Retina (tissue), 1 donor: ENCODE results near the gene RTRAF.

ENCODE experiments used
- DNase-seq: peaks from one replicate; pipeline ENCODE4 v3.0.0-alpha.2; 2016

RTRAF gene

GRCh38 chr14:51996148-51996746 lies 6.9 kb downstream of the RTRAF start:
- DNase-seq: no peak

DNA sequence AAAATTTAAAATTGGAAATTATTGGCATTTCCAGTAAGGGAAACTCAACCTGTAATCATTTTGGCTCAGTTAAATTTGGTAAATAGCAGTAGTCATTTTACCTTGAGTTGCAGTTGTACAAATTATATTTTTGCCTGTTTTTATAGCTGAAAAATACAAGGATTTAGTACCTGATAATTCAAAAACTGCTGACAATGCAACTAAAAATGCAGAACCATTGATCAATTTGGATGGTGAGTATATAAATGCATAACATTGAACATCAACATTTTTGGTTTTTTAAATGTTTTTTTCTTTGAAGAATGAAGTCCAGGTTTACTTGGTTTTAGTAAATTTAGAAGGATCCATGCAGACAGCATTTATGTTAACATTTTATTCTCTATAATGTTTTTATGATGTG lies 9.0 kb downstream of the RTRAF start:
- no peak for DNase-seq

DNA sequence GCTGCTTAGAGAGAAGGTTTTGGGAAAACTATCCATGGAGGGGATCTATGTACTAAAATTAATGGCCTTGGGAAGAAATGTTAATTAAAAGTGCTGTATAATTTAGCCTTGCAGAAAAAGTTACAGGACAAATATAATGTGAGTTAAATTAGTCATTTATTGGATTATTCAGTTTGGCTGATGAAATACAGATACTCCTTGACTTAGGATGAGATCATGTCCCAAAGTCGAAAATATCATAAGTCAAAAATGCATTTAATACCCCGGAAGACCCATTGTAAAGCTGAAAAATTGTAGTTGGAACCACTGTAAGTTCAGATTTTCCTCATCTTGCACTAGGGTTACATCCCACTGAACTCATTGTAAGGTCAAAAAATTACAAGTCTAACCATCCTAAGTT lies 9.7 kb downstream of the RTRAF start:
- no peak for DNase-seq

- no peak for DNase-seq
Measured at GRCh38 chr14:52000019-52000582, 10.8 kb downstream of the RTRAF start.

DNA sequence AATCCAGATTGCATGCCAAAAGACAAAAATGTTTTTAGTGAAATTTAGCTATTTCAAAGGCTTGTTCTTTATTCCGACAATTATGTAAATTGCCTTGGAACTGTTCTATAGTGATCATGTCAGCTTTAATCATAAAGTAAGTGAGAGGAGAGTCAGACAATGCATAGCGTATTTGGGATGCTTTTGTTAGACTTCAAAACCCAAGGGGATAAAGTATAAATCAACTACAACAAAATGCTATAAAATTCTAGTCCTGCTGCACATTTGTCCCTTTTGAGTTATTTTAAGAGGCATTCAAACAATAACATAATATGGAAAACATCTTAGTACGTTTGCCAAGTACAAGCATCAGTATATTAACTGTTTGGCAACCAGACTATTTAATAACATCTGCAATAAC lies 11.3 kb downstream of the RTRAF start:
- no peak for DNase-seq

- DNase-seq: no peak
Measured at GRCh38 chr14:52002542-52002941, 13.2 kb downstream of the RTRAF start.

DNA sequence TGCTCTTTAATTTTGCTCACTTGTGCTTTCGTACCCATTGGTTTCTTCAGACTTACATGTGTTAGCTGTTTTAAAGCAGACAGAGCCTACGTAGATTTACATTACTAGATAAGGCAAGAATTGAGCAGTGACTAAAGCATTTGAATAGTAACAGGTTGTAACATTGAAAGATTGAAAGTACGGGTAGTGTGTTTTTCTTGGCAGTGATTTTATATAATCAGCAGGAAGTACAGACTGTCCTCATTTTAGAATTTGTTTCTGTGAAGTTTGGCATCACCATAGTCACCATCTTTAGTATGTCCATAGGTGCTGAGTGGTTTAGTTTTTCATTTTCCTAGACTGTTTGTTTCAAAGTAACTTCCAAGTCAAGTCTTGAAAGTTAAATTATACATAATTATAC lies 14.0 kb downstream of the RTRAF start:
- no peak for DNase-seq

DNA sequence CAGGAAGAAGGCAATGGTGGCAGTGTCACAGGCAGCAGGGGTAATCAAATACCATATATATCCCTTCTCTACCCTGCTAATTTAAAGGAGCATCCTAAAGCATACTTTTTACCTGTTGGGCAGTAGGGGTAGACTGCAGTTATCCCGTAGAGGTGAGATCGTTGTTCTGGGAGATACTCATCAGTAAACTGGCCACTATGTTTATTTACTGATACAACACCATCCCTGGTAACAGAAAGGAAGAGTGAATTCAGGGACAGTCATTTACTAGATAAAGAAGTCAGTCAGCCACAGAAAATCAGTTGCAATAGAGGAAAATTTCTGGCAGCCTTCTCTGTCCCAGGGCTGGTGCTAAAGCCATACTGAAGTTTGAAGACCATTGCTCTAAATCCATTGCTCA lies 16.3 kb downstream of the RTRAF start:
- DNase-seq: no peak

DNA sequence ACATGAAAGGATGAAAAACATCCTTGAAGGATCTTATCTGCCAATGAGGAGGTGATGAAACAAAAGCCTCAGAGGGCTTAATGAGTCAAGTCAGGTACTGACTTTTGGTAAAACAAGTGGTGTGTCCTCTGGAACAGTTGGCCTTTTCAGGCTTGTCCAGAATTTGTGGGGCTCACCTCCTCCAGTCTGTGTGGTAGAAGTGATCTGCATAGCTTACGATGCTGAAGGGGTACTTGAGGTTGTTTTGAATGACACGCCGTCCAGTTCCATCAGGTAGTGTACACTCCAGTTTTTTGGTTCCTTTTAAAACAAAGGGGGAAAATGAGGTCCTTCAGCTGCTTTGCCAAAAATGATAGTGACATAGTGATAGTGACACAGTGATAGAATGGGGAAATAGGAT lies 17.0 kb downstream of the RTRAF start:
- DNase-seq: no peak

DNA sequence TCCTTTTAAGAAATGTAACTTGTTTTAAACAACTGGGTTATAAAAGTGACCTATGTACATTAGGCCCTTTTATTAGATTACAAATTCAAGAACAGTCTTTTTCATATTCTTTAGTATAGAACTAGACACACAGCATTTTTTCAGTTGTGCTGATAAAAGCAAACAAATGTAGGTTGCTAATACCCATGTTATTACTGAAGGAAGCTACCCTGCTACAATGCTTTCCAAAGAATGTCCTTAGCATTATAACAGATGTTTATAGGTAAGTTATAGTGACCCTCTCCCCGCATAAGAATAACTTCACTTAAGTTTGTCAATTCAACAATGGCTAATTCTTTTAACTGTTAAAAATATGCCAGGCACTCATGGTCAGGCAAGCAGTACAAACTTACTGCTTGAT lies 17.9 kb downstream of the RTRAF start:
- DNase-seq: no peak

DNA sequence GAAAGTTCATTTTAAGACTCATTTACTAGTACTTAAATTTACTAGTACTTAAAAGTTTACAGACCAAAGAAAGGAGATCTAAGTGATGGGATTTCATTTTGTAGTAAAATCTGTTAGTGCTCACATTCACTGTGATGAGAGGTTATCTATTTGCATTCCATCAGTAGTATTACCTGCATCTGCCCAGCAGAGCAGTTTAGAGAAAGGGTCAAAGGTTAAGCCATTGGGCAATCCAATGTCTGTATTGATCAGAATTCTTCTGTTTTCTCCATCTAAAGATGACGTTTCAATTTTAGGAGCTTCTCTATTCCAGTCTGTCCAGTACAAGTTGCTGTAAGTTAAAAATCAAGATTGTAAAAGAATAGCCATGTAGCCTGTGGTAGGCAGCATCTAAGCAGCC lies 18.3 kb downstream of the RTRAF start:
- no peak for DNase-seq

DNA sequence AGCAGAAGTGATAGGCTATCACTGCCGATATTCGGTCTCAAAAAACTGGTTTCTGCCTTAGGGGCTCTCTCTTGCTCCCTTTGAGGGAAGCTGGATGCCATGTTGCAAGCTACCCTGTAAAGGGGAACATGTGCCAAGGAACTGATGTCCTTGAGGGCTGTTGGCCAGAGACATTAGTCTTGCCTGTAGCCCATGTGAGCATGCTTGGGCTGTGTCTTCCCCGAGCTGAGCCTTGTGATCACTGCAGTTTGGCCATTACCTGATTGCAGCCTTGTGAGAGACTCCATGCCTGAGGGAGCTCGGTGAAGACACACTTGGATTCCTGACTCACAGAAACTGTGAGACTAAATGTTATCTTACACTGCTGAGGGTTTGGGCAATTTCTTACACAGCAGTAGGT lies 18.8 kb downstream of the RTRAF start:
- no peak for DNase-seq

GRCh38 chr14:52010173-52010693 lies 20.9 kb downstream of the RTRAF start:
- DNase-seq: no peak

DNA sequence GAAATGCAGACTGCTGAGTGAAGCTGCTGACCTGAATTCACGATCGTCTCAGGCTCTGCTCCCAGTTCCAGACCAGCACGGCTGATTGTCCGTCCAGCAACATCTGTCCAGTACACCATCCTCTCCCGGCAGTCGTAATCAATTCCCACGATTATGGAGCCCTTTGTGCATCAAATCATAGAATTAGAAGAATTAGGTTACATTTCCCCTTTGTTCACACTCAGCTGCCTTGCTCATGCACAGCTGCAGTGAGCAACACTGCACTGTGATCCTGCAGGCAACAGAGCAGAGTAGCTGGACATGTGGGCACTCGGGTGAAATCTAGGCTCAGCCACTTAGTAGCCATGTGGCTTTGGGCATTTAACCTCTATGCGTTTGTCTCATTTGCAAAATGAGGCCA lies 22.2 kb downstream of the RTRAF start:
- DNase-seq: no peak

GRCh38 chr14:52012635-52013034 lies 23.3 kb downstream of the RTRAF start:
- DNase-seq: no peak

DNA sequence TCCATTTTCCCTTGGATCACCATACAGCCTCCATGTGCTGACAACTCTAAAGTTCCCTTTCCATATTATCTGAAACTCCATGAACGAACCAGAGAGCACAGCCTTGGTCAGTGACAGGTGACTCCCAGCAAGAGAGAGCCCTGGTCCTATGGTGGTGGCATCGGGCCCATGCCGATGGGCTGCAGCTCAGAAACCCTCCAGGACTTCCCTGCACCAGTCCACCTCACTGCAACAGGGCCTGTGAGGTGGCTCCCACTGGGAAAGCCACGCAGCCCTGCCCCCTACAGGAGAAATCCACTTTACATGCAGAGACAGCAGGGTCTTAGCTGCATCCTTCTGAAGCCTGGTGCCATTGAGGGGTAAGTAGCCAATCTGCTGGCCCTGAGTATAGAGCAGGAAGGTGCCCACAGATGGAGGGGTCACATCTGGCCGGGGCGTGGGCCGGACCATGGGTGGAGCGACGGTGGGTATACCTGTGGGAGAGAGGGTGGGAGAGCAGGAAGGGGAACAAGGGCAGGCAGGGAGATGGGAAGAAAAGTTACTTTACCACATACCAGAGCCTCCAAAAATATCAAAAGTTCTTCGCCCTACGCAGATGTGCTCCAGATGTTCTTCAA lies 24.7 kb downstream of the RTRAF start:
- peak; percentile 20 for DNase-seq

DNA sequence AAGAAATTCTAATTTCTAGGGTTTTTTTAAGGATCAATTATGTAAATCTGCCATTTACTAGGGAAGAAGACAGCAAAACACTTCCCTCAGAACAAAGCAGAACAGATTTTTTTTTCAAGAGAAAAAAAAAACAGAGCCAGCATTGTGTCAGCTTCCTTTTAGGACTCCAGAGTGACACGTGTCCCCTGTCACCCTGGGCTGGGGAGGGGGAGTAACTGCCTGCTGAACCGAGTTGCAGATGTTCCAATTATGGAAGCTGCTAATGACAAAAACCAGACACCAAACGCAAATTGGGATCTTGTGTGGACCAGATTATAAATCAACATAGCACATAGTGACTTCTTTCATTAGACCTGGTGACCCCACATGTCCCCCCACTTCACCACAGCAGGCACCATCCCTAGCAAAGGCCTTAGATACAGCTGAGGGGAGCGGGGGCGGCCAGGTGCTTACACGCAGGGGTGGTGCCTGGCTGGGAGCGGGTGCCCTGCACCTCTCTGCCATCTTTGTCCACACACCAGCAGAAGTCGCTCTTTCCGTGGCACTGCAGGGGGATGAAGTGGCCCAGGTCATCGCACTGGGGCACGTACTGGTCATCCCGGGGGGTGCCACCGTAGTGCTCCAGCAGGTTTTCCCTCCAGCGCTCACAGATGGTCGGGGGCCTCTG lies 25.4 kb downstream of the RTRAF start:
- peak; percentile 17 for DNase-seq

DNA sequence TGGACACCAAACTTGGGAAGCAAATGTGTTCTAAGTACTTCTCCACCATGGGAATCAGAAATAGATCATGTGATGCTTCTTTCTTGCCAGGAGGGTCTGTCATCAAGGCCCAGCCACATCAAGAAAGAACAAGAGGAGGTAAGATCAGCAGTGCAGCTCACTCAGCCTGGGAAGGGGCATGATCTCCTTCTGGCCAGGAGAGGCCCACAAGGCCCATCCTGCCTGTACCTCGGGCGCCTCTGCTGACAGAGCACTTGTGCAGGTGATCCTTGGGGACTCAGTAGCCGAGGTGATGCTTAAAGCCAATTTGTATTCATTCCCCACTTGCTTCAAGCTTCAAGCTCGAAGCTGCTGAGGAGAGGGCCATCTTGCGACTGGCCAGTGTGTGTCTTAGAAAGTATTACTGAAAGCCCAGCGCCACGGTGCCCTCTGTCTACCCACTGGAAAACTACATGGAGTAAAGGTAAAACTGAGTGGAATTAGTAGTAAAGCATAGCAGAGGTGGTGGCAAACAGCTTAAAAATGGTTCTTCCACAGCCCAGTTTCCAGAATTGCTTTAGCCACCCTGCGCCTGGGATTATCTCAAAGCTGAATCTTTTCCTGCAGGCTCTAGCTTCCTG lies 26.2 kb downstream of the RTRAF start:
- DNase-seq: peak; percentile 20

DNA sequence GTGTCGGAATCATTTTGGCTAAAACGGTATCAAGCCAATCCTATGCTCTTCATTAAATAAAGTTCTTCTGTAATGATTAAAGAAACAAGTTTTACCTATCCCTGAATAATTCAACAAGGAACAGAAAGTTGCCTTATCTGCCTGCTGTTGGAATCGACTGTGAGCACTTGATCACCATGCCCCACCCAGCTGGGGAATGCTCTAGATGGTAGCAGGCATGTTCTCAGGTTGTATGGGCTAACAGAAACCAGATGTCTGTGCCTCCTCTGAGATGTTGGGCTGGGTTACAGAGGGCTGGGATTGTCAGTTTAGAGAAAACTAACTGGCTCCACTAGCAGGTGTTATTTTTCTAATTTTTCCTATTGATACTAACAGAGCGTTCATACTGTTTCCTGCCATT lies 28.9 kb downstream of the RTRAF start:
- DNase-seq: no peak

- no peak for DNase-seq
Measured at GRCh38 chr14:52018970-52019369, 29.6 kb downstream of the RTRAF start.

- DNase-seq: no peak
Measured at GRCh38 chr14:52020161-52020714, 30.9 kb downstream of the RTRAF start.

DNA sequence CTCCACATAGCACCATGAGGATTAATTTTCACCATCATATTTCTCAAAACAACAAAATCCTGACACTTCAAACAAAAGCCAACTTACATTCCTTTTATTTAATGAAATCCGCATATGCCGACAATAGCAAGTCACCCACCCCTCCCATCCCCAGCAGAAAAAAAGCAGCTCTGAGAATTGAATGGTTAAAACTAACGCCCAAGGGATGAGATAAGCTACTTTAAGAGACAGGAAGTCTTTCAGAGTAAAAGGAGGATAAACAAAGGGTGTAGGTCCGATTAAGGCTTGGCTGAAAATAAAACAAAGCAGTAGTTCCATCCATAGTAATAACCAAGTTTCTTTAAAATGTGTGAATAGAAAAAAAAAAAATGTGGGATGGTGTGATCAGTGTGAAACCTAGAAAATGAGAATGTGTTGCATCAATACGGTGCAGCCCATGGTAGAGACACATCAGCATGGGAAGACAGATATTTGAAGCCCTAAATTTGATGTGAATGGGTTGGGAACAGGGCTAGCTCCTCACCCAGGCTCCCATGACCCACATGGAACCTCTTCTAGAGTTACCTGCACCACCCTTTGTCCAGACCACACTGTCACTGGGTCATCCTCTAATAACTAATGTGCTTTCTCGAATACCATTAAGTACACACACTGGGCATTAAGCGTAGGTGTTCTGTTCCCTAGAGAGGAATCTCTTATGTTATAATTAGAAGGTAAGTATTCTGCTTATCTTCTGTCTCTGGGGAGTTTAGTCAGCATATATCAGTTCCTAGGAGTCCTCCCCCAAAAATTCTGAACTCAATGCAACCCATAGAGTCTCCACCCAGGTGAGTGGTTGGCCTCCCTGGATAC lies 31.7 kb downstream of the RTRAF start:
- no peak for DNase-seq
